HT1080 (cell line): Measurements from ENCODE around the gene ARID3A. TPM values are rescaled to one million over a fixed set of nuclear protein-coding genes. Genes with fewer than 3 reads are reported as not detected.
"Not testable (repeated sequence)": the region's sequence is repeated elsewhere in the genome, so short reads cannot be mapped to it uniquely, and the experiment has no call there.

Experiments used
- DNase-seq: peaks from one replicate; pipeline ENCODE4 v3.0.0-alpha.2; 2015; ENCODE audit warnings: low read depth
- polyA plus RNA-seq, 2 experiments: library from polyadenylated mRNA; depleted of rRNA; stranded (reverse); fragments of >200 nt; gene quantifications; 2 replicates each; pipeline ENCODE4 v1.2.3, GENCODE V29; 2015
- total RNA-seq: library from RNA; depleted of rRNA; stranded (reverse); fragments of >200 nt; shearing (Covaris generic); gene quantifications from 2 replicates; pipeline ENCODE4 v1.2.3, GENCODE V29; 2014; rRNA removed

Gene ARID3A, protein sequence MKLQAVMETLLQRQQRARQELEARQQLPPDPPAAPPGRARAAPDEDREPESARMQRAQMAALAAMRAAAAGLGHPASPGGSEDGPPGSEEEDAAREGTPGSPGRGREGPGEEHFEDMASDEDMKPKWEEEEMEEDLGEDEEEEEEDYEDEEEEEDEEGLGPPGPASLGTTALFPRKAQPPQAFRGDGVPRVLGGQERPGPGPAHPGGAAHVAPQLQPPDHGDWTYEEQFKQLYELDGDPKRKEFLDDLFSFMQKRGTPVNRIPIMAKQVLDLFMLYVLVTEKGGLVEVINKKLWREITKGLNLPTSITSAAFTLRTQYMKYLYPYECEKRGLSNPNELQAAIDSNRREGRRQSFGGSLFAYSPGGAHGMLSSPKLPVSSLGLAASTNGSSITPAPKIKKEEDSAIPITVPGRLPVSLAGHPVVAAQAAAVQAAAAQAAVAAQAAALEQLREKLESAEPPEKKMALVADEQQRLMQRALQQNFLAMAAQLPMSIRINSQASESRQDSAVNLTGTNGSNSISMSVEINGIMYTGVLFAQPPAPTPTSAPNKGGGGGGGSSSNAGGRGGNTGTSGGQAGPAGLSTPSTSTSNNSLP
- total RNA-seq, result 4.3 and 8.0 TPM in 2 replicates
- 2.8 and 3.6 TPM in 2 replicates for polyA plus RNA-seq (2015; cell fraction: cytosol; rRNA removed)
- polyA plus RNA-seq (2015; cell fraction: nucleus; rRNA removed), result 6.3 and 6.9 TPM in 2 replicates

DNA sequence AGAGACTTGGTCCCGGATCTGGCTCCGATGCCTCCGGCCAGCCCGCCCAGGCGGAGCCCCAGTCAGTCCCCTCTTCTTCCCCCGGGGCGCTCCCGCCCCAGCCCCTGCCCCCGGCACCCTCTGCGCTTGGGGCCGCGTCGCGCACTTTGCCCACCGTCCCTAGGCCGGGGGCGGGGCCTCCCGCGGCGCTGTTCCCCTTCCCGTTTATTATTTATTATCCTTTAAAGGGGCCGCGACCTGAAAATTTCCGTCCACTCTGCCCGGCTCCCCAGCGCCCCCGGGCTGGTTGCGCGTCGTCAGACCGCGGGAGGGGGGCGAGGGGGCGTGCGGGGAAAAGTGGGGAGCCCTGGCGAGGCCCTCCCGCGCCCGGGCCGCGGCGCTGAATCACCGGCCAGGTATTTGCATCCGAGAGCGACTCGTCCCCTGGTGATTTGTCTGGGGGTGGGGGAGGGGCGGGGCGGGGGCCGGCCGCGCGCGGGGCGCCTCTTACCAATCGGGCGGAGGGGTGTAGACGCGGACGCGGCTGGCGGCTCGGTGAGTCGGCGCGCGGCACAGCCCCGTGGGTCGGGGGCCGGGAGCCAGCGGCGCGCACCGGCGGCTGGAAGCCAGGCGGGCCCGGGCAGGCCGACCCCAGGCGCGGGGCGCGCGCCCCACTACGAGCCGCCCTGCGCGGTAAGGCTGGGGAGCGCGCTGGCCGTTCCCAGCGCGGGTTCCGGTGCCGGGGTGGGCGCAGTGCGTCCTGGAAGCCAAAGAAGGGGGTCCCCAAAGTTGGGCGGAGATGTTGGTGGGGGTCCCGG, at the start of gene ARID3A:
ARID3A (plus strand) TSS at position 510 of the 797 bp plus-strand sequence. CDS start 3,494 bp downstream, outside the sequence.
- DNase-seq, result peak; percentile 75

DNA sequence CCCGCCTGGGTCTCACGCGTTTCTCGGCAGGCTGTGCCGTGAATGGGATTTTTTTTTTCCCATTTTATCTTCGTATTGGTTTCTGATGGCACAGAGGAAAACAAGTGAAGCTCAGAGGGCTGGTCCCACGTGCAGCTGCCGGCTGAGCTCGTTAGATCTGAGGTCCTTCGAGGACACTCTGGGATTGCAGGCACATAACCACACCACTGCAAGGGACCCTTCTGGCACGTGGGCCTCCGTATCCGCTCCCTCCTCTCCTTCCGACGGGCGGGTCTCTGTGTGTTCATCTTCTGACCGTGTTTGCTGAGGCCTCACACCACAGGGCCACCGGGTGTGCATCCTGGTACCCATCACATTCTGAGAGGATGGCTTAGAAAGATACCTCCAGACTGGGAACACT, 49.7 kb upstream of the ARID3A start:
- DNase-seq, result no peak

GRCh38 chr19:876780-877314, 49.0 kb upstream of the ARID3A start:
- DNase-seq, result no peak

GRCh38 chr19:877992-878660, 47.7 kb upstream of the ARID3A start:
- not testable (repeated sequence) for DNase-seq

GRCh38 chr19:878751-879561, 46.9 kb upstream of the ARID3A start:
- DNase-seq, result not testable (repeated sequence)

GRCh38 chr19:879711-880438, 46.0 kb upstream of the ARID3A start:
- DNase-seq, result no peak

- DNase-seq, result no peak
Observed at GRCh38 chr19:881385-882071, 44.3 kb upstream of the ARID3A start.

DNA sequence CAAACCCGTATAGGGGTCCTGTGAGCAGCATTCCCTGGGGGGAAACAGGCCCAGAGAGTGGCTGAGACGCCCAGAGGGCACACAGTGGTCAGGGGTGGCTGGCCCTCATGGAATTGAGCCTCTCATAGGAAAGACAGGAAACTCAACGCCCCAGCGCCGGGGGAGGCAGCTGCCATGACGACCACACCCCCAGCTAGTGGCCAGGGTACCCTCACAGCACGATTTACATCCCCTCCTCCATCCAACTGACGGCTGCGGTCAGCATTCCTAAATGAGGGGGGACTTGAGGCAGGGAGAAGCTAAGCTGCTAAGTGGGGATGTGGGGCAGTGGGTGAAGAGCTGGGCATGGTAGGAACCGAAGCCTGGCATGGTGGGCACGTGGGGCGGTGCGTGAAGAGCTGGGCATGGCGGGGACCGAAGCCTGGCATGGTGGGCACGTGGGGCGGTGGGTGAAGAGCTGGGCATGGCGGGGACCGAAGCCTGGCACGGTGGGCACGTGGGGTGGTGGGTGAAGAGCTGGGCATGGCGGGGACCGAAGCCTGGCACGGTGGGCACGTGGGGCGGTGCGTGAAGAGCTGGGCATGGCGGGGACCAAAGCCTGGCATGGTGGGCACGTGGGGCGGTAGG, 42.9 kb upstream of the ARID3A start:
- no peak for DNase-seq

DNA sequence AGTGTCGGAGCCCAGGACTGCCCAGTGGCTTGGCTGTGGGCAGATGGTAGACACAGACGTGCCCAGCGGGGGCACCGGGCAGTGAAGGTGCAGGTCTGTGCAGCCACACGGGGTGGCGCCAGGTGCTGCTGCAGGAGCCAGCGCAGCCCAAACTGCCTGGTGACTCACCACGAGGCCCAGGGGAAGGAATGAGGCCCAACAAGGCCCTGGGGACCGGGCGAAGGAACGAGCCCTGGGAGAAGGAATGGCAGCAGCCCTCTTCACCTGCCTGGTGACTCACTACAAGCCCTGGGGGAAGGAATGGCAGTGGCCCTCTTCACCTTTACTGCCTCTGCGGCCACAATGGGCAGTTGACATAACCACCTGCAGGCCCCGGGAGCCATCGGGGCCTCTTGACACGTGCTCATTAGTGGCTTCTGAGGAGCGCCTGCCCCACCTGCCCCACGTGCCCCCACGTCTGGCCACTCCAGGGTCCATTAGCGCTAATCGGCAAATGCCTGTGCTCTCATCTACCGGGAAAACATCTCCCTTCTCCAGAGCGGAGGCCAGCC, 42.1 kb upstream of the ARID3A start:
- DNase-seq, result no peak

DNA sequence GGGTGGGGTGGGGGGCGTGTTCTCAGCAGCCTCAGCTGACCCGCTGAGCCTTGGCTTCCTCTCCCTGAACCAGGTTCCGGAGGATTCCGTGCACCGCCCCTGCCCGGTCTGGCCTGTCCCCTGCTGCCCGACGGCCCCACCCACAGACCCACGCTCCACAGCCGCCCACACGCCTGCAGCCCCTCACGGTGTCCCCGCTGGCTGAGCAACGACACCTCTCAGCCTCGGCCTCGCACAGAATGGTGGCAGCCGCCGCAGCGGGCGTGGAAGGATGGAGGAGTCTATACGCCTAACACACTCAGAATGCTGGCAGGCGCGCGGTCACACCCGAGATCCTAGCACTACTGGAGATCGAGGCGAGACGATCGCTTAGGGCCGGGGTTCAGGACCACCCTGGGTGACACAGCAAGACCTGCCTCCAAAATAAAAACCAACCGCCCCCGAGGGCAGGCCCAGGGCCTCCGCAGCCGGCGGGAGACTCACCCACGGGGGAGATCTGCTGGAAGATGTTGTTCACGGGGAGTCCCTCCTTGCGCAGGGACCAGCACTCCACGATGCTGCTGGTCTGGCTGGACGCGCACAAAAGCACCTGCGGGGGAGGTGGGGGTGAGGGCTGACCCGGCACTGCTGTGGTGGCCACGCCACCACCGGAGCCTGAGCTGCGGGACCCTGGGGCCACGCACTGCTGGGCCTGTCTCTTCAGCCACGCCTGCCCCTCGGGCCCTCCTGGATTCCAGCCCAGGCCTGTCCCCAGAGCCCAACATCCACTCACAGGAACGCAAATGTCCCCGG, 41.2 kb upstream of the ARID3A start:
- no peak for DNase-seq

DNA sequence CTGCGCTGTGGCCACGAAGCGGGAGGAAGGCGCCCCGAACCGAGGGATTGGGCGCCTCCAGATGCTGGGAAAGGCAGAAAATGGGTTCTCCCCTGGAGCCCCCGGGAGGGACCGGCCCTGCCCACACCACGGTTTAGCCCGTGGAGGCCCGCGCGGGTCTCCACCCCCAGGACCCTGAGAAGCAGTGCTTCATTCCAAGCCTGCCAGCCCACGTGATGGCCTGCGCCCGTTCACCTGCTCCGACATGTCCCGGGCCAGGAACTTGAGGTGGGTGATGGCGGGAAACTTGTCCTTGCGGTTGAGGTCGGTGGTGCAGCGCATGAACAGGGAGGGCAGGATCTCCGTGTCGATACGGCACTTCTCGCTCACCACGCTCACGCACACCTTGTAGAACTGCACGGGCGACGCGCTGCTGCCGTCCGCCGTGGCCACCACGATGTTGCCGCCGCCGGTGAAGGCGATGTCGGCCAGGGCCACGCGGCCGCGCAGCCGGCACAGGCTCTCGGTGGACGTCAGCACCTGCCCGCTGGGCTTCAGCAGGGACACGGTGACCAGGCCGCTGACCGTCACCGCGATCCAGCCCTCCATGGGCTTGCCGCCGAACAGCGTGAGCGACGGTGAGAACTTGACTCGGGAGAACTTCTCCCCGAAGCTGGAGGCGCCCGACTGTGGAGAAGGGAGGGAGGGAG, 40.2 kb upstream of the ARID3A start:
- DNase-seq, result no peak

DNA sequence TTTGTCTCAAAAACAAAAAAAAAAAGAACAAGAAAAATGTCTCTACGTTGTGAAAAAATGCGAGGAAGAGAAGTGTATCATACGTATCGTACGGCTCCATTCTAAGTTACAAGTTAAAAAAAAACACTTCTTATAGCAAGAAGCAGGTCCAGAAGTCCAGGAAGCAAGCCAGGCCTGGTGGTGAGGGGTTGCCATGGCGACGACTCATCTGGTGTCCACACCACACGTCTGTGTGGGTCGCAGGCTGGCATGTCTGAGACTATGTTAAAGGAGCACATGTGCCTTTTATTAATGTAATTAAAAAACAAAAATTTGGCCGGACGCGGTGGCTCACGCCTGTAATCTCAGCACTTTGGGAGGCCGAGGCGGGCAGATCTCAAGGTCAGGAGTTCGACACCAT, 38.8 kb upstream of the ARID3A start:
- peak; percentile 54 for DNase-seq

GRCh38 chr19:887599-887998, 38.2 kb upstream of the ARID3A start:
- DNase-seq, result no peak

- no peak for DNase-seq
Observed at GRCh38 chr19:888581-889385, 37.1 kb upstream of the ARID3A start.

- DNase-seq, result no peak
Observed at GRCh38 chr19:889662-890295, 36.1 kb upstream of the ARID3A start.
